ENCODE measurements around the gene WWC2. TPM values are rescaled to one million over a fixed set of nuclear protein-coding genes. Genes with fewer than 3 reads are reported as not detected.

WWC2 gene
- total and polyA plus RNA-seq, 4 donors = 7.1 to 50.3 (median 24.9) TPM

GRCh38 chr4:183276106-183276505, 177.0 kb downstream of the WWC2 start:
- Histone ChIP-seq H3K4me3 (ENCODE audit: low read length in 2 of 2) (no peak overlapping the region), H3K36me3 (ENCODE audit: control insufficient read depth in 1 of 2, insufficient read depth in 2 of 2, low read length in 1 of 2) (peaks cover 0 to 2% of the 10 kb centered on the region in 2 donors), H3K27me3 (ENCODE audit: control insufficient read depth in 1 of 2, insufficient read depth in 2 of 2, low read length in 1 of 2) (no peaks in the 10 kb centered on the region), H3K9me3 (ENCODE audit: control insufficient read depth, low read length) (no peaks in the 10 kb centered on the region), H3K4me1 (ENCODE audit: control insufficient read depth in 1 of 2, insufficient read depth in 2 of 2, low read length in 2 of 2) (no peaks in the 10 kb centered on the region), H3K27ac (ENCODE audit: low read depth in 1 of 2, low read length in 2 of 2) (no peak overlapping the region)
- ATAC-seq (ENCODE audit: low FRiP score) (no peak), DNase-seq (no peak)
- 1 to 42% methylated on average over 1 of the region's 1 CpG for WGBS, 2 donors
- intact Hi-C loops (cut with DNase I) = no loop called here

GRCh38 chr4:183284258-183284785, 185.3 kb downstream of the WWC2 start:
- Histone ChIP-seq H3K4me1 (ENCODE audit: control insufficient read depth in 1 of 2, insufficient read depth in 2 of 2, low read length in 2 of 2) (no peaks in the 10 kb centered on the region), H3K9me3 (ENCODE audit: control insufficient read depth, low read length) (no peaks in the 10 kb centered on the region), H3K36me3 (ENCODE audit: control insufficient read depth in 1 of 2, insufficient read depth in 2 of 2, low read length in 1 of 2) (peaks cover 4 to 12% of the 10 kb centered on the region in 2 donors), H3K27me3 (ENCODE audit: control insufficient read depth in 1 of 2, insufficient read depth in 2 of 2, low read length in 1 of 2) (no peaks in the 10 kb centered on the region), H3K4me3 (ENCODE audit: low read length in 2 of 2) (no peak overlapping the region), H3K27ac (ENCODE audit: low read depth in 1 of 2, low read length in 2 of 2) (no peak overlapping the region)
- ATAC-seq (ENCODE audit: low FRiP score) = no peak
- no peak for DNase-seq
- intact Hi-C loops (cut with DNase I) = no loop called here
- 80 to 83% methylated on average over 12 of the region's 12 CpGs for WGBS, 2 donors

- H3K27me3 ChIP-seq (ENCODE audit: control insufficient read depth in 1 of 2, insufficient read depth in 2 of 2, low read length in 1 of 2) = no peaks in the 10 kb centered on the region
- no peak overlapping the region for H3K27ac ChIP-seq (ENCODE audit: low read depth in 1 of 2, low read length in 2 of 2)
- H3K4me1 ChIP-seq (ENCODE audit: control insufficient read depth in 1 of 2, insufficient read depth in 2 of 2, low read length in 2 of 2) = no peaks in the 10 kb centered on the region
- H3K36me3 ChIP-seq (ENCODE audit: control insufficient read depth in 1 of 2, insufficient read depth in 2 of 2, low read length in 1 of 2) = peaks cover 4 to 12% of the 10 kb centered on the region in 2 donors
- H3K4me3 ChIP-seq (ENCODE audit: low read length in 2 of 2) = no peak overlapping the region
- no peaks in the 10 kb centered on the region for H3K9me3 ChIP-seq (ENCODE audit: control insufficient read depth, low read length)
- 89 to 90% methylated on average over 4 of the region's 4 CpGs for WGBS, 2 donors
- no peak for ATAC-seq (ENCODE audit: low FRiP score)
- DNase-seq = no peak
- intact Hi-C loops (cut with DNase I) = no loop called here
These were observed 185.9 kb downstream of the WWC2 start for GRCh38 chr4:183284965-183285364.

DNA sequence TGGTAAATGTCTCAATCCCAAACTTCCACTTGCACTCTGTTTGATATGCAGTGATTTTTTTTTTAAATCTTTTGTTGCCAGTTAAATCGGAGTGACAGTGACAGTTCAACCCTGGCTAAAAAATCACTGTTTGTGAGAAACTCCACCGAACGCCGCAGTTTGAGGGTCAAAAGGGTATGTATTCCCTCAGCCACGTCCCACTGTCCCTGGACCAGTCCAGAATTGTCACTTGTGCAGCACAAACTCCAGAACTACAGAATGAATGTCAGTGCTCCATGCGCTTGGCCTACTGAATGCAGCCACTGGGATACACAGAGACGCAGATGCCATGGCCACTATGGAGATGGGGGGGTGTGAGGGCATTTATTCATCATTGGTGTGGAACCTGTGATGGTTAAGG, 186.8 kb downstream of the WWC2 start:
- H3K4me3 ChIP-seq (ENCODE audit: low read length in 2 of 2) = no peak overlapping the region
- H3K9me3 ChIP-seq (ENCODE audit: control insufficient read depth, low read length) = no peaks in the 10 kb centered on the region
- no peaks in the 10 kb centered on the region for H3K4me1 ChIP-seq (ENCODE audit: control insufficient read depth in 1 of 2, insufficient read depth in 2 of 2, low read length in 2 of 2)
- H3K27ac ChIP-seq (ENCODE audit: low read depth in 1 of 2, low read length in 2 of 2) = no peak overlapping the region
- DNase-seq (no peak), ATAC-seq (ENCODE audit: low FRiP score) (no peak)
- H3K27me3 ChIP-seq (ENCODE audit: control insufficient read depth in 1 of 2, insufficient read depth in 2 of 2, low read length in 1 of 2) = no peaks in the 10 kb centered on the region
- intact Hi-C loops (cut with DNase I) = no loop called here
- 93 to 95% methylated on average over 7 of the region's 7 CpGs for WGBS, 2 donors
- H3K36me3 ChIP-seq (ENCODE audit: control insufficient read depth in 1 of 2, insufficient read depth in 2 of 2, low read length in 1 of 2) = peaks cover 4 to 12% of the 10 kb centered on the region in 2 donors

DNA sequence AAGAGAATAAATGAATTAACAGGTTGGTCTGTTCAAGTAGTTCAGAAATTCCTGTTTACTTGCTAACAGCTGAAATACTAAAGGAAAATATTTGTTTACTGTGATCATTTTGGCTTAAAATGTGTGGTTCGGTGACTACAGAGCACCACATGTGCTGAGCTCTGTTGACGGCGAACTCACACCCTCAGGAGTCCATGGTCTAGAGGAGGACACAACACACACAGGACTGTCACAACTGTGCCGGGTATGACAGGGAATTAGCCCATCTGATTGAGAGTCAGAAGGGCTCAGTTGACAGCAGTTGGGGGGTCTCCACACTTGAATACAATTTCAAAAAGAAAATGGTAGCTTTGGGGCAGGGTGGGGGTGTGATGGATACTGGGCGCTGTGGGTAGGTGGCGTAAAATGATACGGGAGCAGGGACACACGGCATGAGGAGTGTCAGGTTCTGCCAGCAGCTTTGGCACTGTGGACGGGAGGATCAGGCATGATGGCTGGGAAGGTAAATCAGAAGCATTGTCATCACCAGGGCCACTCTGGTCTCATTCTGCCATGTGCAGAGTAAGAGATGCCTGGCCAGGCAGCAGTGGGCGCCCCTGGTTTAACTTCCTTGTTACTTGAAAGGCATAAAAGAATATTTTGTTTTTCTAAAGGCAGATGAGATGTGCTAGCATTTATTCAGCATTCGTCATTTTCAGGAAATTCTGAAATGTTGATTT, 187.7 kb downstream of the WWC2 start:
- Histone ChIP-seq H3K27ac (ENCODE audit: low read depth in 1 of 2, low read length in 2 of 2) (no peak overlapping the region), H3K4me1 (ENCODE audit: control insufficient read depth in 1 of 2, insufficient read depth in 2 of 2, low read length in 2 of 2) (no peaks in the 10 kb centered on the region), H3K9me3 (ENCODE audit: control insufficient read depth, low read length) (no peaks in the 10 kb centered on the region), H3K27me3 (ENCODE audit: control insufficient read depth in 1 of 2, insufficient read depth in 2 of 2, low read length in 1 of 2) (no peaks in the 10 kb centered on the region), H3K4me3 (ENCODE audit: low read length in 2 of 2) (no peak overlapping the region), H3K36me3 (ENCODE audit: control insufficient read depth in 1 of 2, insufficient read depth in 2 of 2, low read length in 1 of 2) (peaks cover 4 to 12% of the 10 kb centered on the region in 2 donors)
- intact Hi-C loops (cut with DNase I) = no loop called here
- ATAC-seq (ENCODE audit: low FRiP score) (no peak), DNase-seq (no peak)
- 93% methylated on average over 11 of the region's 11 CpGs for WGBS, 2 donors

DNA sequence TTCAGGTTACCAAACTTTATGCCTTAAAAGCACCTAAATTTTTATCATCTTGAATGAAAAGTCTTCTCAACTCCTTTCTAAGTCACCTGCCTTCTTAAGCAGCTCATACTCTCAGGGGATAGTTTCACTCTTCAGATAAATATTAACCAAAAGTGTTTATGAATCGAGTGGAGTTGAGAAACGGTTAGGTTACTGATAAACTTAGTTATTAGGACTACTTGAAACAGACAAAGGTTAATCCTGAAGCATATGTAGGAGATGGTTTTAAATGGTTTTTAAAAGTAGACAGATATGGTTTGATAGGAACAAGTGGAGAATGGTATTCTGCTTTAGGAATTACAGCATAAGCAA, 188.2 kb downstream of the WWC2 start:
- ATAC-seq (ENCODE audit: low FRiP score) = no peak
- no peaks in the 10 kb centered on the region for H3K27me3 ChIP-seq (ENCODE audit: control insufficient read depth in 1 of 2, insufficient read depth in 2 of 2, low read length in 1 of 2)
- DNase-seq = no peak
- H3K4me3 ChIP-seq (ENCODE audit: low read length in 2 of 2) = no peak overlapping the region
- no peaks in the 10 kb centered on the region for H3K9me3 ChIP-seq (ENCODE audit: control insufficient read depth, low read length)
- WGBS, 2 donors = 86 to 93% methylated on average over 2 of the region's 2 CpGs
- H3K36me3 ChIP-seq (ENCODE audit: control insufficient read depth in 1 of 2, insufficient read depth in 2 of 2, low read length in 1 of 2) = peaks cover 4 to 12% of the 10 kb centered on the region in 2 donors
- H3K4me1 ChIP-seq (ENCODE audit: control insufficient read depth in 1 of 2, insufficient read depth in 2 of 2, low read length in 2 of 2) = no peaks in the 10 kb centered on the region
- no peak overlapping the region for H3K27ac ChIP-seq (ENCODE audit: low read depth in 1 of 2, low read length in 2 of 2)
- intact Hi-C loops (cut with DNase I) = no loop called here

DNA sequence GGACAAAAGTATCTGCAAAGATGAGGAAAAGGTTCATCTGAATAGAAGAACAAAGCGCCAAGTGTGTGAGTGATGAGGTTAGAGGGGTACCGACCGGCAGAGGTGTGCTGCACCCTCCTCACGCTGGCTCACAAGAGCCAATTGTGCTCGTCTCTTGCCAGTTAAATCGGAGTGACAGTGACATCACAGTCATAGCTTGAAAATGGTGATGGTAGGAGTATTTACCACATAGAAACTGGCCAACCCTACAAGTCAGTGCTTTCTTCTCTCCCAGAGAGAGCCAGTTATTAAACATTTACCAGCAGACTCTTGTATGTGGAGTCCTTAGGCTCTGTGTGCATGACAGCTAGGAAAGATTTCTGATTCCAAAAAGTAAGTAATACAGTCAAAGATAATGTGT, 188.6 kb downstream of the WWC2 start:
- Histone ChIP-seq H3K4me3 (ENCODE audit: low read length in 2 of 2) (no peak overlapping the region), H3K36me3 (ENCODE audit: control insufficient read depth in 1 of 2, insufficient read depth in 2 of 2, low read length in 1 of 2) (peaks cover 1 to 9% of the 10 kb centered on the region in 2 donors), H3K4me1 (ENCODE audit: control insufficient read depth in 1 of 2, insufficient read depth in 2 of 2, low read length in 2 of 2) (no peaks in the 10 kb centered on the region), H3K27ac (ENCODE audit: low read depth in 1 of 2, low read length in 2 of 2) (no peak overlapping the region), H3K9me3 (ENCODE audit: control insufficient read depth, low read length) (no peaks in the 10 kb centered on the region), H3K27me3 (ENCODE audit: control insufficient read depth in 1 of 2, insufficient read depth in 2 of 2, low read length in 1 of 2) (no peaks in the 10 kb centered on the region)
- WGBS, 2 donors = 93 to 94% methylated on average over 6 of the region's 6 CpGs
- intact Hi-C loops (cut with DNase I) = no loop called here
- DNase-seq (no peak), ATAC-seq (ENCODE audit: low FRiP score) (no peak)

GRCh38 chr4:183288955-183289354, 189.9 kb downstream of the WWC2 start:
- Histone ChIP-seq H3K27me3 (ENCODE audit: control insufficient read depth in 1 of 2, insufficient read depth in 2 of 2, low read length in 1 of 2) (no peaks in the 10 kb centered on the region), H3K9me3 (ENCODE audit: control insufficient read depth, low read length) (no peaks in the 10 kb centered on the region), H3K4me1 (ENCODE audit: control insufficient read depth in 1 of 2, insufficient read depth in 2 of 2, low read length in 2 of 2) (no peaks in the 10 kb centered on the region), H3K4me3 (ENCODE audit: low read length in 2 of 2) (no peak overlapping the region), H3K27ac (ENCODE audit: low read depth in 1 of 2, low read length in 2 of 2) (no peak overlapping the region), H3K36me3 (ENCODE audit: control insufficient read depth in 1 of 2, insufficient read depth in 2 of 2, low read length in 1 of 2) (peaks cover 0 to 8% of the 10 kb centered on the region in 2 donors)
- intact Hi-C loops (cut with DNase I) = no loop called here
- ATAC-seq (ENCODE audit: low FRiP score) (no peak), DNase-seq (peak in 1 of 2 donors; percentile 24)
- WGBS, 2 donors = 99 to 100% methylated on average over 2 of the region's 2 CpGs

DNA sequence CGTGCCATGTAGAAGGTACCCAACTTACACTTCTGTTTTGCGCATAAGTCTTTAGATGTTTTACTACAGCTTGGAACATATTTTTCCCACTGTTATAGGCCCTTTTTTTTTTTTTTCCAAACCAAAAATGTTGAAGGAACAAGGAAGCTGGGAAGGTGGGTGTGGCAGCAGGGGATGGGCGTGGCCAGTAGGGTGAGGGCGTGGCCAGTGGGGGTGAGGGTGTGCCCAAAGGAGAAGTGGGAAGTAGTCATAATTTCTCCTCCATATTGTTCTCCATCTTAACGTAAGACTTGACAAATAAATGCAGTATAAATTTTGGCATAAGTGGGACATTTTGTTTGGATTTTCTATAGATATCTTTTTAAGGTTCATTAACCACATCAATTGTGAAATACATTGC, 190.6 kb downstream of the WWC2 start:
- WGBS, 2 donors = 93 to 94% methylated on average over 5 of the region's 5 CpGs
- no peak overlapping the region for H3K27ac ChIP-seq (ENCODE audit: low read depth in 1 of 2, low read length in 2 of 2)
- H3K36me3 ChIP-seq (ENCODE audit: control insufficient read depth in 1 of 2, insufficient read depth in 2 of 2, low read length in 1 of 2) = peaks cover under 1 to 5% of the 10 kb centered on the region in 2 donors
- no peaks in the 10 kb centered on the region for H3K4me1 ChIP-seq (ENCODE audit: control insufficient read depth in 1 of 2, insufficient read depth in 2 of 2, low read length in 2 of 2)
- no peaks in the 10 kb centered on the region for H3K27me3 ChIP-seq (ENCODE audit: control insufficient read depth in 1 of 2, insufficient read depth in 2 of 2, low read length in 1 of 2)
- H3K4me3 ChIP-seq (ENCODE audit: low read length in 2 of 2) = no peak overlapping the region
- ATAC-seq (ENCODE audit: low FRiP score) = no peak
- no peaks in the 10 kb centered on the region for H3K9me3 ChIP-seq (ENCODE audit: control insufficient read depth, low read length)
- intact Hi-C loops (cut with DNase I) = no loop called here
- DNase-seq = peak in 1 of 2 donors; percentile 34
